ENCODE measurements around the gene SRRT.

- TF ChIP-seq CTCF (IDR thresholded peaks at IDR 0.05; ENCODE audit: extremely low read depth in 1 of 2, insufficient read depth in 1 of 2, low read depth in 1 of 2, low read length in 2 of 2) (peak in 1 of 2 donors; percentile 31), EZH2 (IDR thresholded peaks at IDR 0.05; ENCODE audit: borderline replicate concordance, low read depth, low read length, severe bottlenecking) (no peak), POLR2A (IDR thresholded peaks at IDR 0.05; ENCODE audit: low read depth, low read length) (peak; percentile 91), MYC (IDR thresholded peaks at IDR 0.05; ENCODE audit: low read depth, low read length) (no peak), POLR2AphosphoS5 (IDR thresholded peaks at IDR 0.05; ENCODE audit: insufficient read depth, low read depth, low read length) (peak; percentile 96)
- TF ChIP-seq, protein P1, sequence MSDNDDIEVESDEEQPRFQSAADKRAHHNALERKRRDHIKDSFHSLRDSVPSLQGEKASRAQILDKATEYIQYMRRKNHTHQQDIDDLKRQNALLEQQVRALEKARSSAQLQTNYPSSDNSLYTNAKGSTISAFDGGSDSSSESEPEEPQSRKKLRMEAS (IDR thresholded peaks at IDR 0.05; ENCODE audit: insufficient read depth, insufficient read length) = peak; percentile 27
Measured at GRCh38 chr7:100874577-100875355, at the start of gene SRRT.
